WERI-Rb-1 (cell line): Measurements from ENCODE around the gene LMNTD2.

Experiments
- DNase-seq: peaks from one replicate; pipeline ENCODE4 v3.0.0-alpha.2; 2020
- H3K27ac ChIP-seq: fragments of 250-450 bp; sonication (Bioruptor Pico); 2 replicates; pipeline ENCODE4 v1.5.1; 2020; ENCODE audit warnings: mild to moderate bottlenecking, moderate library complexity
- H3K27me3 ChIP-seq: fragments of 250-450 bp; sonication (Bioruptor Pico); 2 replicates; pipeline ENCODE4 v1.5.1; 2021; ENCODE audit warnings: mild to moderate bottlenecking, low read depth, moderate library complexity; ENCODE audit not compliant: insufficient read depth, severe bottlenecking
- H3K36me3 ChIP-seq: fragments of 250-450 bp; sonication (Bioruptor Pico); 2 replicates; pipeline ENCODE4 v1.5.1; 2020; ENCODE audit warnings: mild to moderate bottlenecking, moderate library complexity
- H3K4me3 ChIP-seq: 2 replicates; pipeline ENCODE4 v1.5.1; 2011; ENCODE audit warnings: low read depth, mild to moderate bottlenecking, control low read depth, low read length
- H3K9me3 ChIP-seq: fragments of 250-450 bp; sonication (Bioruptor Pico); 2 replicates; pipeline ENCODE4 v1.5.1; 2021; ENCODE audit warnings: mild to moderate bottlenecking, moderate library complexity; ENCODE audit not compliant: severe bottlenecking
- CTCF ChIP-seq: IDR thresholded peaks from 2 replicates; pipeline ENCODE4 v1.5.1; 2011; ENCODE audit warnings: low read depth, mild to moderate bottlenecking, control low read depth, inconsistent platforms, low read length

The LMNTD2 gene

GRCh38 chr11:607020-607780 lies 46.7 kb upstream of the LMNTD2 start:
- Histone ChIP-seq H3K9me3 (no peaks in the 10 kb centered on the region), H3K4me3 (no peak overlapping the region), H3K27me3 (no peaks in the 10 kb centered on the region), H3K36me3 (peaks cover 96% of the 10 kb centered on the region), H3K27ac (no peak overlapping the region)
- no peak for DNase-seq
- TF ChIP-seq CTCF = no peak

GRCh38 chr11:606245-606644 lies 45.7 kb upstream of the LMNTD2 start:
- DNase-seq = no peak
- TF ChIP-seq CTCF = no peak
- peaks cover 96% of the 10 kb centered on the region for H3K36me3 ChIP-seq

GRCh38 chr11:605286-606129 lies 45.0 kb upstream of the LMNTD2 start:
- Histone ChIP-seq H3K27ac (no peak overlapping the region), H3K9me3 (no peaks in the 10 kb centered on the region), H3K27me3 (no peaks in the 10 kb centered on the region), H3K36me3 (peaks cover 96% of the 10 kb centered on the region), H3K4me3 (no peak overlapping the region)
- TF ChIP-seq CTCF = no peak
- DNase-seq = no peak

More at GRCh38 chr11:606245-606644, 45.7 kb upstream of the LMNTD2 start:
- Histone ChIP-seq H3K27ac (no peak overlapping the region), H3K9me3 (no peaks in the 10 kb centered on the region), H3K27me3 (no peaks in the 10 kb centered on the region), H3K4me3 (no peak overlapping the region)

GRCh38 chr11:603154-603553 lies 42.6 kb upstream of the LMNTD2 start:
- DNase-seq = no peak
- no peak for TF ChIP-seq CTCF
- Histone ChIP-seq H3K4me3 (no peak overlapping the region), H3K36me3 (peaks cover 89% of the 10 kb centered on the region), H3K27ac (no peak overlapping the region), H3K27me3 (no peaks in the 10 kb centered on the region), H3K9me3 (no peaks in the 10 kb centered on the region)

GRCh38 chr11:601573-602245 lies 41.2 kb upstream of the LMNTD2 start:
- no peak overlapping the region for H3K4me3 ChIP-seq
- H3K27ac ChIP-seq = no peak overlapping the region
- H3K27me3 ChIP-seq = no peaks in the 10 kb centered on the region
- no peaks in the 10 kb centered on the region for H3K9me3 ChIP-seq
- no peak for TF ChIP-seq CTCF
- DNase-seq = no peak
- H3K36me3 ChIP-seq = peaks cover 87% of the 10 kb centered on the region
